ACHN (cell line): ENCODE measurements around the gene NUDT16L1.

Experiments used
- DNase-seq: peaks from one replicate; pipeline ENCODE4 v3.0.0-alpha.2; 2015
- in situ Hi-C: cut with HindIII; loops from 2 replicates; pipeline ENCODE4 v1.10.0; 2017; ENCODE audit warnings: low sequenced_read_pairs, low pct_ligation_motif_present, low pct_unique_long_range_greater_than_20kb

Gene NUDT16L1

DNA sequence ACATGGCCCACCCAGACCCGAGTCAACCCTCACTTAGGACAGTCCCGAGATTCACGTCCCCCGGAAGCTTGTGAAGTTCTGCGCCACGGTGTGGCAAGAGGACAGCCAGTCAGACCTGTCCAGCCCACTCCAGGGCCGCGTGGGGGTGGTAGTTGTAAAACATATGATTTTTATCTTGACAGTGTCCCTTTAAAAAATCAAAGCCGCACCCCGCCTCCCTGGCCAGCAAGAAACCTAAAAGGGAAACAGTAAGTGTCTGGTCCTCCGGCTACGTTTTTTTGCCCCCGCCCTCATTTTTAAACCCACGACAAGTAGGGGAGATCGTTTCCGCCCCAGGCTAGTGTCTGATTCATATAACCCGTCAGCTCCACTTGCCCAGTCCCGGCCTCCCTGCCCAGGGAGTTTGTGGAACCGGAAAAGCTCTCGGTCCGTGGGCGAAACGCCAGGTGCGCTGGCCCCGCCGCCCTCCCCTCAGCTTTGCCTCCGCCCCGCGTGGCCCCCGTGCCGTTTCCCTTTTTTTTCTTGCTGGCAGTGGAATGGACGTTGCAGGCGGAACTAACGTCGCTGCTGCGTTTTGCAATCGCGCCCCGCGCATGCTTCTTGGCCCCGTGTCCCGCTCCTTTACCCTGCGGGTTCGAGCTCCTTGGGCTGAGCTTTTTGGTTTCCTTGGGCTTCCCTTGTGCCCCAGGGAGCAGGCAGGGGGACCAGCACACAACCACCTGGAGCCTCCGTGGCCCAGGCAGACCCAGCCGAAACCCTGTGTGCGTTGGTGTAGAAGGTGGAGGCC lies 13.3 kb upstream of the NUDT16L1 start:
- in situ Hi-C loops, result no loop called here
- no peak for DNase-seq

DNA sequence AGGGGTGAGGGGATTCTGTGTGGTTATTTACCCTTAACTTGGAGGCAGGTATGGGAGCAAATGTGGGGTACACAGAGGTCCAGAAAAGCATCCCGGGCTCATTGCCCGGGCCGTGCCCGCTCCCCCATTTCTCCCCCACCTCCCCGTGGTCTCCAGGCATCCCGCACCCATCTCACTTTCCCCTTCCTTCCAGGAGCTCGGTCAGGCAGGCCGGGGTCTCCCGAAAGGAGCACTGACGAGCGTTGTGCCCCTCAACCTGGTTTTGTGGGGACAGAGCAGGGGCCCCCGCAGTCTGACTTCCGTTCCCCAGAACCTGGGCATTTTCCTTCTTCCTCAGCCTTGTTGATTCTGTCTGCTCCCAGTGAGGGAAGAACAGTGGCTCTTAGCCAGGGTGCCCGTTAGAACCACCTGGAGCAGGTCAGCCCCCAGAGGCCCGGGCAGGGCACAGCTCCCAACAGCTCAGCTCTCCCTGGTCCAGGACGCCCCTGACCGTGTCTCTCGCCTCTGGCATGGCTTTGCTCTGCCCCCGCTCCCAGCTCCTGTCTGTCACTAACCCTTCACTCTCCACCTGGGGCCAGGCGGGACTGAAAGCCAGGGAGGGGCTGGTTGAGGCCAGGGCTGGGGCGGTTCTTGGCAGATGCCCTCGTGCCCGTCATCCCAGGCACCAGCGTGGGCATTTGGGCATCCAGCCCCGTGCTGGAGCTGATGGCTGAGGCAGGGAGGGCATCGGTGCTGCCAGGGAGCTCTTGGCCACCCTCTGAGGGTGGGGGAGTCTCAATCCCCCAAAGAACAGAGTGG lies 12.5 kb upstream of the NUDT16L1 start:
- in situ Hi-C loops, result no loop called here
- no peak for DNase-seq

DNA sequence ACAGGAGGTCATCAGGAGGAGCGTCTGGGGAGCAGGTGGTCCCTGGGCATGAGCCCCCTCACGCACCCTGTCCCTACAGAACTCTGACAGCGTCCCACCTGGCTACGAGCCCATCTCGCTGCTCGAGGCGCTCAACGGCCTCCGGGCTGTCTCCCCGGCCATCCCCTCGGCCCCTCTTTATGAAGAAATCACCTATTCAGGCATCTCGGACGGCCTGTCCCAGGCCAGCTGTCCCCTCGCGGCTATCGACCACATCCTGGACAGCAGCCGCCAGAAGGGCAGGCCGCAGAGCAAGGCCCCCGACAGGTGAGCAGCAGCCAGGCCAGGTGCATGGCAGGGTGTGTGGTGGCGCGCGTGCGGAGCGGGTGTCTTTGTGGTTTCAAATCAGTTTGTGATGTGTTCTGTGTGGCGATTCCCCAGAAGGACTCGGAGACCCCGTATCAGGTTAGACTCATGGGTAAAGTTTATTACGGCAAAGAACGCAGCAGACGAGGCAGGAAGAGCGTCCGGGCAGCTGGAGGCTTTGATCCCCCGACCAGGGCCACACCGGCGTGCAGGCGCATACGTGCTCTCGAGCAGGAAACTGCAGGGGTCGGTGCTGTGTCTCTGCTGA lies 11.8 kb upstream of the NUDT16L1 start:
- DNase-seq, result no peak
- in situ Hi-C loops, result no loop called here

DNA sequence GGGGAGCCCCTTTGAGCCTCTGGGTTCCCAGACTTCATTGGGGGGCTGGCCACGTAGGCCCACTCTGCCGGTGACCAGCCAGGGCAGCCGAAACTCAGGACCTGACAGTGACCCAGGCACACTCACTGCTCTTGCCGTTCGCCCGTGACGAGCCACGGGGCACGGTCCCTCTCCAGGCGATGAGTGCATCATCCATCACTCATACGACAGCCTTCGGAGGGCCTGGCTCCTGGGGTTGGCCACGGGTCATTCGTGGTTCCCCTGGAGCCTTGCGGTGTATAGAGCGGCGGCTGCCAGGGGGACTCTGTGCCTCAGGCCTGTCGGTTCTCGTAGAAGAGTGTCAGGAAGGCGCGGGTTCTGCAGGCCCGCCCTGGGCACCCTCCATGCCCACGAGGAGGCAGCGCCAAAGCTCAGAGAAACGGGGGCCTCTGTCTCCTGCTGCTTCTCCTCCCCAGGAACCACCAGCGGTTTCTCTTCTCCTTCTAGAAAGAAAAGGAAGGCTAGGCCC lies 11.2 kb upstream of the NUDT16L1 start:
- DNase-seq, result no peak
- in situ Hi-C loops, result no loop called here

DNA sequence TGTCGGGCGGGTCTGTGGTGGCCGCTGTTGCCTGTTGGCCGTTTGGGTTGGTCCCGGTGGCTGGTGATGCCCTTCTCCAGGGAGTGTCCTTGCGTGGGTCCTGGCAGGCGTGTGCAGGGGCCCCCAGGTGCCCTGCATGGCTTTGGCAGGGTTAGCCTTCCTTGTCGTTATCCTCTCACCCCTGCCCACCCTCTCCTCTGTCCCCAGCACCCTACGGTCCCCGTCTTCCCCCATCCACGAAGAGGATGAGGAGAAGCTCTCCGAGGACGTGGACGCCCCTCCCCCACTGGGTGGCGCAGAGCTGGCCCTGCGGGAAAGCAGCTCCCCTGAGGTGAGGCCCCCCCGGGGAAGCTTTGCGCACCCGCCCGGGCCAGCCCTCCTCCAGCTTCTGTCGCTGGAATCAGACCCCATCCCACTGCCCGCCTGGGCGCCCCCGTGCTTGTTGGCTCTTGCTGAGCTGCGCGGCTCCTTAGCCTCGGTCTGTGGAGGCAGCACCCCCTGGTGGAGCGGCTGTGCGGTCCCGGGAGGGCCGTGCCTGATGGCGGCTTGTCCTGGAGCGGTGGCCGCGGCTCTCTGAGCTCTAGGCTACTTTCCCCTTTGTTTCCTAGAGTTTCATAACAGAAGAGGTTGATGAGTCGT lies 10.6 kb upstream of the NUDT16L1 start:
- in situ Hi-C loops, result no loop called here
- DNase-seq, result peak; percentile 27

DNA sequence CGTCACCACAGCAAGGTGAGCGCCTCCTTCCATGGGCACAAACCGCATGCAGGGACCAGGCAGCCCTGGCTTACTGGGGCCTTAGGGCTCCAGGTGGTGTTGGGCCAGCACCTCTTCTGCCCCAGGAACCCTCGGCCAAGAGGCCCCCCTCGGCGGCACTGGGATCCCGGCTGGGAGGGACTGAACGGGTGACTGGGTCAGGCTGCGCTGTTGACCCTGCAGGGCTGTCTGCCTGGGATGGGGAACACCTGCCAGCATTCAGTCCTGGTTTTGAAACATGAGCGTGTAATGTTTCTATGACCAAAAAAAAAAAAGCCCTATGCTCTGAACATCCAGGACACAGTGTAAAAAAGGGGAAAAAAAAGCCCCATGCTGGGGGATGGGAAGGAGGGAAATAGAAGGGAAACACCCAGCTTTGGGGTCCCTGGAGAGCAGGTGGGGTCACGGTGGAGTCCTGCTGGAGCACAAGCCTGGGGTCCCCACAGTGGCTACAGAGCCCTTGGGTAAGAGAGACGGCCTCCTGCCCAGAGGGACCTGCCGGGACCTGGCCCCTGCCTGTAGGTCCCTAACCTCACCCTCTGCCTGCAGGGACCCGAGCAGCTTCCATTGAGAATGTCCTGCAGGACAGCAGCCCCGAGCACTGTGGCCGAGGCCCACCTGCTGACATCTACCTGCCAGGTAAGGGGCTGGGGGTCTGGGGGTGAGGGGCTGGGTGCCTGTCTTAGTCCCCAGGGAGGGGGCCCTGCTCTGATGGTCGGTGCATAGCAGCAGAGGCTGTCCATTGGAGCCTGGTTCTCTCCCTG lies 9.9 kb upstream of the NUDT16L1 start:
- in situ Hi-C loops, result no loop called here

DNA sequence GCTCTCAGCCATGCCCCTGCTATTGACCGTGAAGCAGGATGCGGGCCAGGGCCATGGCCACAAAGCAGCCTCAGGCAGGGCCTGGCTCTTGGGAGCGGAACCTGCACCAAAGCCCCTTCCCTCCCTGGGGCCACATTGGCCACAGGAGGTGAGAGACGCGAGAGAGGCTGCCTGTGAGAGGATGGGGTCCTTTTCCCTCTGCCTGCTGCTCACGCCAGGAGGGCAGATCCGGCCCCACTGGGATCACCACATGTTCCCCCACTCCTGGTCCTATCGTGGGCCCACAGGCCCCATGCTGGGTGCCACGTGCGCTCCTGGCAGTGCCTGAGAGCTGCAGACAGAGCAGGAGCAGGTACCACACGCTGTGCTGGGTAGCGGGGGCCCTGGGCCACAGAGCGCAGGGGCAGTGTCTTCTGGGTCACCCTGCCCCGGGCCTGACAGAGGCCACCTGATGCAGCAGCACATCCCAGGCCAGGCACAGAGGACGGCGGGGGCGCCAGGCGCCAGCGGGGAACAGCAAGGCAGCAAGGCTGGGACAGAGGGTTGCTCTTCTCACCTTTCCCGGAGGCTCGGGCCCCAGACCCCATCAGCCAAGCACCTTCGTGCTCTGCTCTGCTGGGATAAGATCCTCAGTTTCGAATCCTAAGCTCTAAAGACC lies 9.2 kb upstream of the NUDT16L1 start:
- DNase-seq, result no peak
- in situ Hi-C loops, result no loop called here

More for the DNA sequence above, 9.9 kb upstream of the NUDT16L1 start:
- DNase-seq, result no peak

DNA sequence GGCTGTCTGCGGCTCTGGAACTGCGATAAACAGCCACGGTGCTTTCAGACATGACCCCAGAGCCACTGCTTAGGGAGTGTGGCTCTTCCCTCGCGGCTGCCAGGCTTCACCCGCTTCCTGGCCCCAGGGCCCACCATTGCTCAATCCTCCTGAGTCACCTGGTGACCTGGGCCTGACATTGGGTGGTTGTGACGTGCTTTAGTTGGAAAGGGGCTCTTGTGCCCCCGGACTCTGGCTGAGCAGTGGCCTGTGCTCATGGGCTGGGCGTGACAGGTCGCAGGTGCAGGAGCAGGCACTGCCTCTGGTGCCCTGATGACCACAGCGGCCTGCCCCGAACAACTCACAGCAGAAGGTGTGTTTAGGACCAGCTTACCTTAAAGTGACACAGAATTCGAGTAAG lies 8.6 kb upstream of the NUDT16L1 start:
- DNase-seq, result no peak

DNA sequence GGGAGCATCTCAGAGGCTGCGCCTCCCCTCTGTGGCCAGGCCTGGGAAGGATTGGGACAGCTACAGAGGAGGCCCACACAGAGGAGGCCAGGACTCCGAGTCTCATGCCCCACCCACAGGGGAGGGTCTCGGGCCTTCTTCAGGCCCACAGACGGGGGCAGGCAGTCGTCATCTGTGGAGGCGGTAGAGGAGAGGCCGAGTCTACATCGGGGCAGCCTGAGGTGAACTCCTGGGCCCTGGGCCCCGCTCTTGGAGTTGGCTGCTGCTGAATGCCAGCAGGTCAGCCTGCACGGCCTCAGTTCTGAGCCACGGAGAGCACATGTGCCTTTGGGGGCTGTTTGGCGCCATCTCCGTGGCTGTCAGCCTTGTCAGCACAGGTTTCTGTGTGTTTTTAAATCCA lies 8.1 kb upstream of the NUDT16L1 start:
- DNase-seq, result no peak
- in situ Hi-C loops, result no loop called here

More for the DNA sequence above, 8.6 kb upstream of the NUDT16L1 start:
- in situ Hi-C loops, result no loop called here

DNA sequence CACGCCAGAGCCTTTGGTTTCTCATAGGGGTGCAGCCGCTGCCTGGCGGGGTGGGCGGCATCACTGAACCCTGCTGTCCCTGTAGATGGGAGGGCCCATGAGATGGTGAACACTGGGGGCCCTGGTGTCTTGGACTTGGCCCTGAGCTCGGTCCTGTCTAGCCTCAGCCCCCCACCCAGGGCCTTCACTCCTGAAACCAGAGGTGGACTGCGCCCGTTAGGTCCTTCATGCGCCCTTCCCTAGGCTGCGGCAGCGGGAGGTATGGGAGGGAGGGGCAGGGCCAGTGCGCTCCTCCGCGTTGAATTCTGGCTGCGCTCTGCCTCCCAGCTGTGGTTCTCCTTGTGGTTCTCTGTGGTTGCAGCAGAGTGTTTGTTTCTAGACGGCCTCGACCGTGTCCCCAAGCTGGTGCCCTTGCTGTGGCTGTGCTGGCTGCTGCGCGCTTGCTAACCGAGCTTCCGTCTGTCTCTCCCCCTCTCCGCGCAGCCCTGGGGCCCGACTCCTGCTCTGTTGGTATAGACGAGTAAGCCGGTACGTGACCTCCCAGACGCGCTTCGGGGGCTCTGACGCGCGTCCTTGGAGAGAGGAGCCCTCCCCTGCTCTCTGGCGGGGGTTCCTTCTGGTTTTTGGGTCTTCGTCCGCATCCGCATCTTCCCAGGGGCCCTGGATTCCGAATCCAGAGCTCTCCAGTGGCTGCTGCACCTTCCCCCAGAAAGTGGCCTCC lies 7.4 kb upstream of the NUDT16L1 start:
- in situ Hi-C loops, result no loop called here
- no peak for DNase-seq

DNA sequence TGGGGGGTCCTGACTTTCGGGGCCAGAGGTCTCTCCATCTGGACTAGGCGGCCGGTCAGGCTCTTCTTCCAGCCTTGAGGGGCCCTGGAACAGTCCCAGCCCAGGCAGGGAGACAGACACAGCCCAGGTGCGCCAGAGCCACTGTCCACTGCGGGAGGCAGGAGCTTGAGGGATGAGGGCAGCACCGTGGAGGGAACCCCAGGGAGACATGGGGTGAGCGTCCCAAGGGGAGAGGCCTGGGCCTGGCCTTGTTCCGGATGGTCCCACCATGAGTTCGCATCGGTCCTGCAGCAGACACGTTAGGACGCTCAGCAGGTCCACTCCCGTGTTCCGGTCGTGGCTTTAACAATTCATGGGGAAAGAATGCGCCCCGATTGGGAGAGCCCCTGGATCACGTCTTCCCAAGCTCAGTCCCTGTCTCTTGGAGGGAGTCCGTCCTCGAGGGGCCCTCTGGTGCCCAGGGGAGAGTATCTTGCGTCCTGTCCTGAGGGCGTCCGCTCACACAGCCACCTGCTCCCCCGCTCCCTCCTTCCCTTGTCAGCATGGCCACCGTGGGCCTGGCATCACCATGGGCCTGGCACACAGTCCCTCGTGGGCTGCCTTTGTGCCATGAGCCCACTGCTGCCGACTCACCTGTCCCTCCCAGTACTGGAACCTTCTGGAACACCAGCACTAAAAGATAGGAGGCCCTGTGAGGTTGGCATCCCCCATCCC lies 6.7 kb upstream of the NUDT16L1 start:
- in situ Hi-C loops, result no loop called here
- no peak for DNase-seq

DNA sequence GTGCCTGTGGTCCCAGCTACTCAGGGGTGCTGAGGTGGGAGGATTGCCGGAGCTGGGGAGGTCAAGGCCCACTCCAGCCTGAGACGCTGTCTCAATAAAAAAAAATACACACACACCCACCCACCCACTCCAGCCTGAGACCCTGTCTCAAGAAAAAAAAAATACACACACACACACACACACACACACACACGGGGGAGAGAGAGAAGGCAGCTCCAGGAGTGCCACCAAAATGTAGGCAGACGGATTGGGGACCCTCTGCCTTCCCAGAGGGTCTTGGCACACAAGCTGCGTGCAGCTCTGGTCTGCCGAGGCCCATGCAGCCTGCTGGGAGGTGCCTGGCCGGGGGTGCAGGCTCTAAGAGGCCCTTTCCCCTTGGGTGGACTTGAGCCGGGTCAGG lies 5.9 kb upstream of the NUDT16L1 start:
- no peak for DNase-seq
- in situ Hi-C loops, result no loop called here

DNA sequence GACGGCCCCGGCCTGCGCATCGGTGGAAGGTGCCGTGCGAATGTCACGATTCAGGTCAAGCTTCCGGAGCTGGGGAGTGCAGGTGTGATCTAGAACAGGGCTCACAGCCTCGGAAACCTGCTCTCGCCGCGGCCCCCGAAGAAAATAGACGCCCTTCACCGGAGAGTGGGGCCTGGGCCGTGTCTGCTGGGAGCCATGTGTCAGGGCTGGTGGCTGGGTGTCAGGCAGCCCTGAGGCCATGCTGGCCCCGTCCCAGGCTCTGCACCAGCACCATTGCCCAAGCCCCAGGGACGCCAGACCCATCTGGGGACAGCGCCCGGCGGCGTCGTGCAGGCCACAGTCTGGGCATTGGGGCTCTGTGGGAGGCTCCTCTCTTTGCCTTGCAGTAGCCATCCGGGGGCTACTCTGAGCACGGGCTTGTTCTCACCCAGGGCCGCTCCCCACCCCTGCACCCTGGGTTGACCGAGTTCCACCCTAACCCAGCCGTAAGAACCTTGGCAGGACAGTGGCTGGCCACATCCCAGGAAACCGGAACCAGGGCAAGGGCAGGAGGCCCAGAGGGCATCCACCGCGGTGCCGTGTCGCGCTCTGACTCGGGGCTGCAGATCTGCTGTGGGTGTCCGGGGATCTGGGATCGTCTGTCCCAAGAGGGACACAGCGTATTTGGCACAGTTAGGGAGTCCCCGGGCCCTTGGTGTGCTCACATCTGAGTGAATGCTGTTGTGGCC lies 5.3 kb upstream of the NUDT16L1 start:
- DNase-seq, result no peak
- in situ Hi-C loops, result no loop called here

DNA sequence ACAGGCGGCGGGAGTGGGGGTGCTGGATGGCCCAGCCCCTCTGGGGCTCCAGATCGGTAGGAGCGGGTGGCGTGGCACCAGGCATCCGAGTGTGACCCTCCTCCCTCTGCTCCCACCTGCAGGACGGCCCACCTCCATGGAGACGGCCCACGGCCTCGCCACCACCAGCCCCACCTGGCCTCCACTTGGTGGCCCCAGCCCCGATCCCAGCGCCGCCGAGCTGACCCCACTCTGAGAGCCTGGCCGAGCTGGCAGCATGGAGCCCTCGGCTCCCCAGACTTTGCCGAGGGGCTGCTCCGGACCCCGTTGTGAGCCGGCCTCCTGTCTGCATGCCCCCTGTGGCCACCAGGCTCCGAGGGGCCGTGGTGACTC lies 4.7 kb upstream of the NUDT16L1 start:
- in situ Hi-C loops, result no loop called here
- no peak for DNase-seq

DNA sequence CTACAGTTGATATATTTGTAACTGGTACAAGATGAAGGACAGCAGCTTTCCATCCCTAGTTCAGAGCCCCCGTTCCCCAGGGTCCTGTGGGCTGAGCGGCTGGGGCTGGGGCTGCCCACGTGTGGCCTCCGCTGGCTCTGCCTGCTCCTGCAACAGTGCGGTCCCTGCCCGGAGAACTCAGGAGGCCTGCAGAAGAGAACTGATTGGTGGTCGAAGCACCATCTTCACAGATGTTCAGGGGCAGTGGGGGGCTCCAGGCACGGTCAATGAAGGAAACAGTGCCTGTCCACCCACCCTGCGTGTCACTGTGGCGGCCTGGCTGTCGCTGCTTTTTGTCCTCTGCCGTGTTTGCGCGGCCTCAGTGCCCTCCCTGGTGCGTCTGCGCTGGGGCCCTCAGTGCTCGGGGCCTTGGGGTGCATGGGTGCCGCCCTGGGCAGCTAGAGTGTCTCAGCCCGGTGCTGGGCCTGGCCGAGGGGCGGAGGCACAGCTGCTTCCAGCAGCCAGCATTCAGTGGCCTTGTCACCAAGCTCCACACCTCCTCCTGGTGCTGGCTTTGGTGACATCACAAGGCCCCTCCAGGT lies 4.2 kb upstream of the NUDT16L1 start:
- in situ Hi-C loops, result no loop called here

More for the DNA sequence above, 4.2 kb upstream of the NUDT16L1 start:
- no peak for DNase-seq
